Measurements from ENCODE around the gene MPZL1.
A peak's percentile ranks its signal among the peaks of the same experiment; 100 is the strongest.

Gene MPZL1

DNA sequence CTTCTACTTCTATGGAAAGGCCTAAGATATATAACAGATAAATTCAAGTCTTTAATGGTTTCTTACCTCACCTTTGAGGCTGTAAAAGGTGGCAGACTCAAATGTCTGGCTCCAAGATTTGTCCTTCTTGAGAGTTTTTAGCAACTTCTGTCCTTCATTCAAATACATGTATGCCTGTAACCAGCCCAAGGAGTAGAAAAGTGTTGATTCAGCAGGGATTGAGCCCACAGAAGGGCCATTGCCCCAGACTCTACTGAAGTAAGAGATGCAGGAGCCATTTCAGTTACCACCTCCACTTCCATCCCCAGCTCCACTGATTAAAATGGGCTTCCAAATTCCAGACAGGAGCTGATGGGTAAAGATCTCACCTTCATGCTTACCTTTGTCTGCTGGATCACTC lies 112.1 kb downstream of the MPZL1 start:
- H3K4me3 ChIP-seq (replicated peaks in 1 of 2; ENCODE audit: low read depth in 2 of 2, low read length in 2 of 2): no peak overlapping the region
- DNase-seq (ENCODE audit: low read depth in 2 of 2): no peak
- TF ChIP-seq, protein P1, sequence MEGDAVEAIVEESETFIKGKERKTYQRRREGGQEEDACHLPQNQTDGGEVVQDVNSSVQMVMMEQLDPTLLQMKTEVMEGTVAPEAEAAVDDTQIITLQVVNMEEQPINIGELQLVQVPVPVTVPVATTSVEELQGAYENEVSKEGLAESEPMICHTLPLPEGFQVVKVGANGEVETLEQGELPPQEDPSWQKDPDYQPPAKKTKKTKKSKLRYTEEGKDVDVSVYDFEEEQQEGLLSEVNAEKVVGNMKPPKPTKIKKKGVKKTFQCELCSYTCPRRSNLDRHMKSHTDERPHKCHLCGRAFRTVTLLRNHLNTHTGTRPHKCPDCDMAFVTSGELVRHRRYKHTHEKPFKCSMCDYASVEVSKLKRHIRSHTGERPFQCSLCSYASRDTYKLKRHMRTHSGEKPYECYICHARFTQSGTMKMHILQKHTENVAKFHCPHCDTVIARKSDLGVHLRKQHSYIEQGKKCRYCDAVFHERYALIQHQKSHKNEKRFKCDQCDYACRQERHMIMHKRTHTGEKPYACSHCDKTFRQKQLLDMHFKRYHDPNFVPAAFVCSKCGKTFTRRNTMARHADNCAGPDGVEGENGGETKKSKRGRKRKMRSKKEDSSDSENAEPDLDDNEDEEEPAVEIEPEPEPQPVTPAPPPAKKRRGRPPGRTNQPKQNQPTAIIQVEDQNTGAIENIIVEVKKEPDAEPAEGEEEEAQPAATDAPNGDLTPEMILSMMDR (IDR thresholded peaks at IDR 0.05; ENCODE audit: low read depth, low read length): no peak

DNA sequence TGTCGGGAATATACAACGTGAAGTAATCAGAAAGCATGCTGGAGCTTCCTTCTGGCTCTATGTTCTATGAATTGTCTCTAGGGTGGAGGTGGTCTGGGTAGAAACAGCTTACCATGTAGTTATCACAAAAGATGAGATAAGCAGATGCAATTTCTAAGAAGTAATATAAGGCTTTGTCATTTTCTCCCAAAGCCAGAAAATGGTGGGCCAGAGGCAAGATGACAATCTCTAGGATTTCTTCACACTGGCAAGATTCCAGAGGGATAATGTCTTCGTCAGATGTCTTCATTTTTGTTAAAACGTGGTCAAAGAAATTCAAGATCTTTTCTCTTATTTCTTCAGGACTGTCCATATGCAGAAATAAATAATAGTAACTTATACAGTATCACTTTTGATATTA lies 114.4 kb downstream of the MPZL1 start:
- DNase-seq (ENCODE audit: low read depth in 2 of 2): no peak
- no peak overlapping the region for H3K4me3 ChIP-seq (replicated peaks in 1 of 2; ENCODE audit: low read depth in 2 of 2, low read length in 2 of 2)
- TF ChIP-seq, protein P1 (IDR thresholded peaks at IDR 0.05; ENCODE audit: low read depth, low read length): no peak

DNA sequence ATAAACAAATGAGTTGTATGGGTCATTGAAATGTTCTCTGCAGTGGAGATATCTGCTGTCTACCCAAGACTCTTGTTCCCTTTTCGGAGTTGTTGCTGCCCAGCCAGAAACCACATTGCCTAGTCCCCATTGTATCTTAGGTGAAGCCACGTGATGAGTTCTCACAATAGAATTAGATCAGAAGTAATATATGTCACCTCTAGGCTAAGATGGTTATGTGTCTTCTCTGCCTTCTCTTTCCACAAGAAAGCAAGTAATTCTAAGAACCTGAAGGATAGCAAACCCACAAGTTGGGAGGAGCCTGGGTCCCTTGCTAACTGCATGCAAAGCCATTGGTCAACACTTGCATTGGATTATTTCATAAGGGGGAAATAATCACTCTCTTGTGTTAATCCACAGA lies 115.5 kb downstream of the MPZL1 start:
- no peak for DNase-seq (ENCODE audit: low read depth in 2 of 2)
- TF ChIP-seq, protein P1 (IDR thresholded peaks at IDR 0.05; ENCODE audit: low read depth, low read length): no peak
- H3K4me3 ChIP-seq (replicated peaks in 1 of 2; ENCODE audit: low read depth in 2 of 2, low read length in 2 of 2): no peak overlapping the region

DNA sequence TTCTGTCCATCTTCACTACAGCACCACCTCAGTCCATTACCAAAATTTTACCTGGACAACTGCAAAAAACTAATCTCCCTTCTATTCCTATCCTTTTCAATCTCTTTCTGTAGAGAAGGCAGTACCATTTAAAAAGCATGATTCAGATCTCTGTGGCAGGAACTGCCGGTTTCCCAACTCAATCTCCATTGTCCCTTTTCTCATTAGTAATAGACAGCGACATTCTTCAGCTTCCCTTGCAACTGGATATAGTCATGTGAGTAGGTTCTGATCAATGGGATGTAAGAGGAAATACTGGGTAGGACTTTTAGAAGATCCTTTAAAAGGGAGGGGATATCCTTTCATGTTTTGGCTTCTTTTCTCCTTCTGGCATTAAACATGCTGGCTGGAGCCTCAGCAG lies 117.2 kb downstream of the MPZL1 start:
- TF ChIP-seq, protein P1 (IDR thresholded peaks at IDR 0.05; ENCODE audit: low read depth, low read length): no peak
- H3K4me3 ChIP-seq (replicated peaks in 1 of 2; ENCODE audit: low read depth in 2 of 2, low read length in 2 of 2): no peak overlapping the region
- peak in 1 of 2 donors; percentile 72 for DNase-seq (ENCODE audit: low read depth in 2 of 2)
